ENCODE measurements around the gene SYNM.
"Not testable (repeated sequence)": the region's sequence is repeated elsewhere in the genome, so short reads cannot be mapped to it uniquely, and the experiment has no call there.

SYNM gene

GRCh38 chr15:99057697-99058420 is 47.0 kb upstream of the SYNM start:
- Histone ChIP-seq H3K36me3 (ENCODE audit: control insufficient read depth, low read length) (no peaks in the 10 kb centered on the region), H3F3A (ENCODE audit: control insufficient read depth, insufficient read depth) (no peaks in the 10 kb centered on the region), H3K9me2 (replicated peaks; ENCODE audit: control insufficient read depth, low read length) (no peaks in the 10 kb centered on the region), H3K27me3 (ENCODE audit: control insufficient read depth, low read length) (peaks cover 17% of the 10 kb centered on the region), H3K4me3 (ENCODE audit: low read length) (no peak overlapping the region), H4K20me1 (ENCODE audit: control insufficient read depth, insufficient read depth, low read depth, low read length) (no peaks in the 10 kb centered on the region), H3K79me2 (ENCODE audit: control insufficient read depth, low read length) (no peaks in the 10 kb centered on the region), H3K4me1 (ENCODE audit: control insufficient read depth, low read length) (no peaks in the 10 kb centered on the region), H3K9me3 (ENCODE audit: control insufficient read depth, insufficient read depth, low read length) (no peaks in the 10 kb centered on the region), H3K27ac (ENCODE audit: low read depth, low read length) (no peak overlapping the region), H3K4me2 (ENCODE audit: low read length) (no peak overlapping the region)
- TF ChIP-seq EZH2phosphoT487 (IDR thresholded peaks at IDR 0.05; ENCODE audit: borderline replicate concordance, low read length) (no peak), CTCF (IDR thresholded peaks at IDR 0.05; ENCODE audit: low read depth, low read length, poor library complexity, severe bottlenecking) (no peak)

GRCh38 chr15:99058421-99058870 is 46.4 kb upstream of the SYNM start:
- peaks cover 17% of the 10 kb centered on the region for H3K27me3 ChIP-seq (ENCODE audit: control insufficient read depth, low read length)
- no peaks in the 10 kb centered on the region for H3K4me1 ChIP-seq (ENCODE audit: control insufficient read depth, low read length)
- no peaks in the 10 kb centered on the region for H3K9me3 ChIP-seq (ENCODE audit: control insufficient read depth, insufficient read depth, low read length)
- H3K36me3 ChIP-seq (ENCODE audit: control insufficient read depth, low read length), result no peaks in the 10 kb centered on the region
- TF ChIP-seq CTCF (IDR thresholded peaks at IDR 0.05; ENCODE audit: low read depth, low read length, poor library complexity, severe bottlenecking) (no peak), EZH2phosphoT487 (IDR thresholded peaks at IDR 0.05; ENCODE audit: borderline replicate concordance, low read length) (no peak)
- H3F3A ChIP-seq (ENCODE audit: control insufficient read depth, insufficient read depth), result no peaks in the 10 kb centered on the region
- H3K79me2 ChIP-seq (ENCODE audit: control insufficient read depth, low read length), result no peaks in the 10 kb centered on the region
- no peak overlapping the region for H3K4me3 ChIP-seq (ENCODE audit: low read length)
- H3K27ac ChIP-seq (ENCODE audit: low read depth, low read length), result no peak overlapping the region
- H3K9me2 ChIP-seq (replicated peaks; ENCODE audit: control insufficient read depth, low read length), result no peaks in the 10 kb centered on the region
- no peaks in the 10 kb centered on the region for H4K20me1 ChIP-seq (ENCODE audit: control insufficient read depth, insufficient read depth, low read depth, low read length)
- H3K4me2 ChIP-seq (ENCODE audit: low read length), result no peak overlapping the region

- Histone ChIP-seq H3K4me1 (ENCODE audit: control insufficient read depth, low read length) (no peaks in the 10 kb centered on the region), H3K4me2 (ENCODE audit: low read length) (no peak overlapping the region; the same call in 1 of the 2 replicates), H4K20me1 (ENCODE audit: control insufficient read depth, insufficient read depth, low read depth, low read length) (no peaks in the 10 kb centered on the region), H3K27me3 (ENCODE audit: control insufficient read depth, low read length) (peaks cover 17% of the 10 kb centered on the region), H3K4me3 (ENCODE audit: low read length) (no peak overlapping the region), H3K36me3 (ENCODE audit: control insufficient read depth, low read length) (no peaks in the 10 kb centered on the region), H3K9me3 (ENCODE audit: control insufficient read depth, insufficient read depth, low read length) (no peaks in the 10 kb centered on the region), H3F3A (ENCODE audit: control insufficient read depth, insufficient read depth) (no peaks in the 10 kb centered on the region), H3K79me2 (ENCODE audit: control insufficient read depth, low read length) (no peaks in the 10 kb centered on the region), H3K27ac (ENCODE audit: low read depth, low read length) (no peak overlapping the region), H3K9me2 (replicated peaks; ENCODE audit: control insufficient read depth, low read length) (no peaks in the 10 kb centered on the region)
- TF ChIP-seq CTCF (IDR thresholded peaks at IDR 0.05; ENCODE audit: low read depth, low read length, poor library complexity, severe bottlenecking), result peak; percentile 54
- no peak for TF ChIP-seq EZH2phosphoT487 (IDR thresholded peaks at IDR 0.05; ENCODE audit: borderline replicate concordance, low read length)
These were observed 45.6 kb upstream of the SYNM start for GRCh38 chr15:99059010-99059981.

GRCh38 chr15:99060186-99060585 is 44.7 kb upstream of the SYNM start:
- H3K4me2 ChIP-seq (ENCODE audit: low read length); H3K79me2 ChIP-seq (ENCODE audit: control insufficient read depth, low read length); H3K4me1 ChIP-seq (ENCODE audit: control insufficient read depth, low read length); H3K27ac ChIP-seq (ENCODE audit: low read depth, low read length); H3K4me3 ChIP-seq (ENCODE audit: low read length); H3K9me3 ChIP-seq (ENCODE audit: control insufficient read depth, insufficient read depth, low read length); H3K9me2 ChIP-seq (replicated peaks; ENCODE audit: control insufficient read depth, low read length); H3K36me3 ChIP-seq (ENCODE audit: control insufficient read depth, low read length); H3F3A ChIP-seq (ENCODE audit: control insufficient read depth, insufficient read depth); H4K20me1 ChIP-seq (ENCODE audit: control insufficient read depth, insufficient read depth, low read depth, low read length): not testable (repeated sequence)
- H3K27me3 ChIP-seq (ENCODE audit: control insufficient read depth, low read length), result peaks cover 17% of the 10 kb centered on the region
